Peyer's patch (tissue), 4 donors: ENCODE results near the gene GSTA1. TPM values are rescaled to one million over a fixed set of nuclear protein-coding genes. Genes with fewer than 3 reads are reported as not detected.
"Not testable (repeated sequence)": the region's sequence is repeated elsewhere in the genome, so short reads cannot be mapped to it uniquely, and the experiment has no call there.

Experiments used
- DNase-seq, 3 donors: peaks; one replicate each; pipeline ENCODE4 v3.0.0-alpha.2; 2017 to 2019
- H3K27ac ChIP-seq, 4 donors: fragments of 200-600 bp; sonication (generic); one replicate each; pipeline ENCODE4 v1.5.1; 2016 to 2019
- H3K27me3 ChIP-seq, 2 donors: fragments of 200-600 bp; sonication (generic); one replicate each; pipeline ENCODE4 v1.5.1; 2019
- H3K36me3 ChIP-seq, 3 donors: fragments of 200-600 bp; sonication (generic); one replicate each; pipeline ENCODE4 v1.5.1; 2016 to 2019
- H3K4me1 ChIP-seq, 4 donors: fragments of 200-600 bp; sonication (generic); one replicate each; pipeline ENCODE4 v1.5.1; 2016 to 2019
- H3K4me3 ChIP-seq, 4 donors: fragments of 200-600 bp; sonication (generic); 1 replicate in 3 of 4; 2 replicates in 1 of 4; pipeline ENCODE4 v1.5.1; 2016 to 2019; ENCODE audit warnings: mild to moderate bottlenecking in 1 of 4
- H3K9me3 ChIP-seq, 4 donors: fragments of 200-600 bp; sonication (generic); one replicate each; pipeline ENCODE4 v1.5.1; 2016 to 2019; ENCODE audit warnings: mild to moderate bottlenecking in 1 of 4
- POLR2A ChIP-seq, 2 donors: fragments of 450-650 bp; IDR thresholded peaks; one replicate each; pipeline ENCODE4 v1.5.1; 2017; ENCODE audit warnings: antibody characterized with exemption in 2 of 2, mild to moderate bottlenecking in 2 of 2, moderate library complexity in 2 of 2
- total RNA-seq, 4 donors: library from RNA; depleted of rRNA; stranded (reverse); fragments of >200 nt; gene quantifications; one replicate each; pipeline ENCODE4 v1.1.0, GENCODE V29; 2016
- TF ChIP-seq, protein P1 (sequence below), 6 experiments: fragments of 450-650 bp in 4 of 6; fragments of 200-600 bp in 2 of 6; sonication (generic) in 1 of 6; IDR thresholded peaks; one replicate each; pipeline ENCODE4 v1.5.1; 2017 to 2019; ENCODE audit warnings: antibody characterized with exemption in 6 of 6, mild to moderate bottlenecking in 3 of 6, moderate library complexity in 1 of 6

Gene GSTA1
- total RNA-seq, 4 donors from 2014 or later, result 222 to 1,400 (median 545) TPM

DNA sequence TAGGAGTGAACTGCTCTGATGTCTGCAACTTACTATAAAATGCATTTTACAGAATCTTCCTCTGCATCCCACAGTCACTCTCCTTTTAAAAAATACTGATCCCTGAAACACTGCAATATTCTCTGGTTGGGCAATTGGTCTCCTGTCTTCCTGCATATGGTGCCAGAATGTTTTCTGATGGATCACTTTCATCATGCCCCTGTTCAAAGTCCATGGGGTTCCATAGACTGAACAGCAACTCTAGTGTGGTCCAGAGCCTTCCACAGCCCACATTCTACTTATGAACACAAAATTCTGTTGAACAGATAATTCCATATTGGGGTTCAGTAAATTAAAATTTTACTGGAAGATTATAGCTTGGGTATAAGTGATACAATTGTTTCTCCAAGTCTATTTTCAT is 51.3 kb downstream of the GSTA1 start:
- no peak for DNase-seq
- Histone ChIP-seq H3K4me3 (no peak overlapping the region), H3K27ac (no peak overlapping the region), H3K9me3 (no peaks in the 10 kb centered on the region), H3K4me1 (no peaks in the 10 kb centered on the region), H3K36me3 (peaks cover 0 to 5% (median 0%) of the 10 kb centered on the region in 3 donors), H3K27me3 (no peaks in the 10 kb centered on the region)
- TF ChIP-seq, protein P1, sequence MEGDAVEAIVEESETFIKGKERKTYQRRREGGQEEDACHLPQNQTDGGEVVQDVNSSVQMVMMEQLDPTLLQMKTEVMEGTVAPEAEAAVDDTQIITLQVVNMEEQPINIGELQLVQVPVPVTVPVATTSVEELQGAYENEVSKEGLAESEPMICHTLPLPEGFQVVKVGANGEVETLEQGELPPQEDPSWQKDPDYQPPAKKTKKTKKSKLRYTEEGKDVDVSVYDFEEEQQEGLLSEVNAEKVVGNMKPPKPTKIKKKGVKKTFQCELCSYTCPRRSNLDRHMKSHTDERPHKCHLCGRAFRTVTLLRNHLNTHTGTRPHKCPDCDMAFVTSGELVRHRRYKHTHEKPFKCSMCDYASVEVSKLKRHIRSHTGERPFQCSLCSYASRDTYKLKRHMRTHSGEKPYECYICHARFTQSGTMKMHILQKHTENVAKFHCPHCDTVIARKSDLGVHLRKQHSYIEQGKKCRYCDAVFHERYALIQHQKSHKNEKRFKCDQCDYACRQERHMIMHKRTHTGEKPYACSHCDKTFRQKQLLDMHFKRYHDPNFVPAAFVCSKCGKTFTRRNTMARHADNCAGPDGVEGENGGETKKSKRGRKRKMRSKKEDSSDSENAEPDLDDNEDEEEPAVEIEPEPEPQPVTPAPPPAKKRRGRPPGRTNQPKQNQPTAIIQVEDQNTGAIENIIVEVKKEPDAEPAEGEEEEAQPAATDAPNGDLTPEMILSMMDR (IDR thresholded peaks at IDR 0.05), result no peak
- TF ChIP-seq POLR2A (IDR thresholded peaks at IDR 0.05), result no peak

DNA sequence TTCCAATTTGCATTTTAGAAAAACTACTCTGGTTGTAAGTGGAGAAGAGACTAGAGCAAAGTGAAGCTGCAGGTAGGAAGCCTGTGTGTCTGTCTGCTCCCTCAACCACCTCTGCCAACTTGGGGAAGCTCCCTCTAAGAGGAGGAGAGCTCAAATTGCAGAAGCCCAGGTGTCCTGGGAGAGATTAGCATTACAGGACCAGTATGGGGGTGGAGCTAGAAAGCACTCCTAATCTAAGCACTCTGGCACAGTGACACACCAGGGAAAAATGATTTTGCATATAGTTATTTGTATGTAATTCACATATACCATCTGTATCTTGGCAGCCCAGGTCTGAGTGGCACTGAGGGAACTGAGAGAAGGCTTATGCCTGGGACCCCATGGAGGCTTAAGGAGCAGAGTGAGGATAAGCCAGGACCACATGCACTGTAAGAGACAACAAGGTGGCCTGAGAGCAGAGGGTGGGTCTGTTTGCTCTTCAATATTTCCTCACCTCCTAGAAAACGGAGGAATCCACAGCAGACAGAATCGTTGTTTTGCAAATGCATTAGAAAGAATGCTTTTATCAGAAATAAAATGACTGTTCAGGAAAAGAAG is 54.0 kb downstream of the GSTA1 start:
- H3K4me3 ChIP-seq, result no peak overlapping the region
- H3K27ac ChIP-seq, result no peak overlapping the region

DNA sequence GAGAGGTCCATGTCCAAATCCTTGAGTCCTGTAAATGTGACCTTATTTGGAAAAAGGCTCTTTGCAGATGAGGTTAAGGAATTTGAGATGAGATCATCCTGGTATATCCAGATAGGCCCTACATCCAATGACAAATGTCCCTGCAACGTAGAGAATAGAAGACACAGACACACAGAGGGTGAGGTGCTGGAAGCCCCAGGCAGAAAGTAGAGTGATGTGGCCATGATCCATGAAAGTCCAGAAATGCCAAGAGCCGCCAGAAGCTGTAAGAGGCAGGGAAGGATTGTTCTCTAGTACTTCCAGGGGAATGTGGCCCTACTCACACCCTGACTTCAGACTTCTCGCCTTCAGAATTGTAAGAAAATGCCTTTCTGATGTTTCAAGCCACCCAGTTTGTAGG is 56.3 kb downstream of the GSTA1 start:
- H3K27me3 ChIP-seq, DNase-seq, H3K27ac ChIP-seq, H3K4me1 ChIP-seq, H3K36me3 ChIP-seq, H3K4me3 ChIP-seq, H3K9me3 ChIP-seq: not testable (repeated sequence)

More for the DNA sequence above, 54.0 kb downstream of the GSTA1 start:
- Histone ChIP-seq H3K36me3 (peaks cover 0 to 5% (median 0%) of the 10 kb centered on the region in 3 donors), H3K9me3 (no peaks in the 10 kb centered on the region), H3K27me3 (no peaks in the 10 kb centered on the region), H3K4me1 (no peaks in the 10 kb centered on the region)
- no peak for DNase-seq
- TF ChIP-seq POLR2A (IDR thresholded peaks at IDR 0.05), result no peak
- TF ChIP-seq, protein P1 (IDR thresholded peaks at IDR 0.05), result no peak

DNA sequence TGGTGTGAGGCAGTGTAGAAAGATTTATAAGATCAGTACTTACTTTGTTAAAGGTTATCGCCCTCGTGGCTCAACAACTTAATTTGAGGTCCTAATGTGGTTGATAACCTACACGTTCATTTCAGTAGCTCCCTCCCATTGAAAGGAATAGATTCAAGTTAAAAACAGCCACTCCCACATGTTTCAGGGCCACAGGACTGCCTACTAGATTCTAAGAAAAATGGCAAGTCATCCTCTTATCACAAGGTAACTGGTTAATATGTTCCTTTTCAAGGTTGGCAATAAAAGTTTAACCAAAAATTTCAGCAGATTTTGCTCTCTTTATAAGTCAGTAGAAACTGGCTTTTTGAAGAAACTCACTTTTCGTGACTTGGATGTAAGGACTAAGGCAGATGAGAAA is 57.4 kb downstream of the GSTA1 start:
- TF ChIP-seq, protein P1 (IDR thresholded peaks at IDR 0.05), result no peak
- TF ChIP-seq POLR2A (IDR thresholded peaks at IDR 0.05), result no peak
- Histone ChIP-seq H3K27ac (no peak overlapping the region), H3K4me3 (no peak overlapping the region), H3K27me3 (no peaks in the 10 kb centered on the region), H3K9me3 (no peaks in the 10 kb centered on the region), H3K36me3 (peaks cover 0 to 3% (median 0%) of the 10 kb centered on the region in 3 donors), H3K4me1 (no peaks in the 10 kb centered on the region)
- DNase-seq, result no peak

DNA sequence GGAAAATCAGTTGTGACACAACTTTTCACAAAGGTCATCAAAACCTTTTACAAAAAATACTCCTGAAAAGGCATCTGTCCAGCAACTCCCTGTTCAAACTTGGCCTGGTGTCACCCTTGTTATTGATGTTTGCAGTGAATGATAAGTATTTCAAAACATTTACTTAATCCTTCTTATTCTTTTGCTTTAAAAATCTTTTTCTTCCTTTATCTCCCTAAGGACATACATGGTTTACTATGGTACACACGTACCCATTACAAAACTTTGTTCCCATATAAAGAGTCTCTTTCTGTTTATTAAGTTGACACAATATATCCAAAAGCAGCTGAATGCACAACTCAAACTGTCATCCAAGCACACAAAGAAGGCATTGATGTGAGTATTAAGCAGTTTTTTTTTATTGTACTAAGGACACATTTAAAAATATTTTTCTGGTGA is 57.8 kb downstream of the GSTA1 start:
- Histone ChIP-seq H3K4me3 (no peak overlapping the region), H3K27ac (no peak overlapping the region), H3K27me3 (no peaks in the 10 kb centered on the region), H3K4me1 (no peaks in the 10 kb centered on the region), H3K9me3 (no peaks in the 10 kb centered on the region), H3K36me3 (no peaks in the 10 kb centered on the region)
- TF ChIP-seq POLR2A (IDR thresholded peaks at IDR 0.05), result no peak
- TF ChIP-seq, protein P1 (IDR thresholded peaks at IDR 0.05), result no peak
- DNase-seq, result no peak

DNA sequence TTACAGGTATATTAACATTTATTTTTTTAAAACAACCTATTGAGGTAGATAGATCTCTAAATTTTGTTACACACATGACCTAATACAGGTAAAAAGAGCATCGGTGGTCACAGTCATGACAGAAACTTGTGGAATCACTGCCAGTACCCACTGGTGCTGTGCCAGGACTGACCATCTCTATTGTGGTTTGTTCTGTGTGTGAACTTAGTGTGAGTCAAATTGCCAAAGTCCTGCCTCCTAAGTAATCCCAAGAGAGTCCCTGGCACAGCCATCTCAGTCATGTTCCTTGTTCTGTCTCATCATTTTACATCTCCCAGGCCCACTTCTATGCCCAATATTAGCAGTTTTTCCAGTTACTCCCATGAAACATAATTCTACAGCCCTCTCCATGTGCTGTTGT is 61.7 kb downstream of the GSTA1 start:
- Histone ChIP-seq H3K36me3 (no peaks in the 10 kb centered on the region), H3K4me3 (no peak overlapping the region), H3K27me3 (no peaks in the 10 kb centered on the region), H3K9me3 (no peaks in the 10 kb centered on the region), H3K4me1 (no peaks in the 10 kb centered on the region), H3K27ac (no peak overlapping the region)
- TF ChIP-seq, protein P1 (IDR thresholded peaks at IDR 0.05), result no peak
- TF ChIP-seq POLR2A (IDR thresholded peaks at IDR 0.05), result no peak
- no peak for DNase-seq

Other genes starting within 250 kb of the GSTA1 start
- gene TRAM2, start 226.8 kb downstream of the GSTA1 start, total RNA-seq, result 10 to 100 TPM in 3 of 4 donors, 1 to 10 TPM in 1; 8.3 to 17.7 (median 14.7) TPM
- gene TMEM14A, start 132.7 kb downstream of the GSTA1 start, total RNA-seq, result 10 to 100 TPM; 12.4 to 56.0 (median 25.3) TPM
- gene GSTA2, start 40.3 kb downstream of the GSTA1 start, total RNA-seq, result 10 to 100 TPM; 15.7 to 92.2 (median 58.4) TPM
- gene GSTA5, start 37.0 kb upstream of the GSTA1 start, total RNA-seq, result not detected
- not detected for gene GSTA3, start 105.9 kb upstream of the GSTA1 start, total RNA-seq
- gene GSTA4, start 191.5 kb upstream of the GSTA1 start, total RNA-seq, result 10 to 100 TPM; 13.9 to 17.9 (median 15.0) TPM